GM21423 (cell line): Measurements from ENCODE around the gene DNAJC28.
"Not testable (repeated sequence)": the region's sequence is repeated elsewhere in the genome, so short reads cannot be mapped to it uniquely, and the experiment has no call there.

ENCODE experiments used
- ATAC-seq: cut with Tn5 transposase; IDR thresholded peaks from one replicate; pipeline ENCODE4 v1.9.1; 2021; ENCODE audit warnings: mild to moderate bottlenecking, moderate library complexity; ENCODE audit not compliant: unreplicated experiment

DNAJC28 gene

GRCh38 chr21:33491373-33492102 lies at the start of gene DNAJC28:
Gene DNAJC28, minus strand, starts transcription at chr21:33491716. Its CDS starts 2,323 bp downstream, at chr21:33489393.
- ATAC-seq = peak; percentile 97

- ATAC-seq = no peak
Observed at GRCh38 chr21:33541105-33541711, 49.7 kb upstream of the DNAJC28 start.

- ATAC-seq = no peak
Observed at GRCh38 chr21:33540711-33541104, 49.2 kb upstream of the DNAJC28 start.

GRCh38 chr21:33539616-33540015 lies 48.1 kb upstream of the DNAJC28 start:
- ATAC-seq = no peak

GRCh38 chr21:33537212-33537611 lies 45.7 kb upstream of the DNAJC28 start:
- ATAC-seq = no peak

GRCh38 chr21:33531007-33531406 lies 39.5 kb upstream of the DNAJC28 start:
- no peak for ATAC-seq

GRCh38 chr21:33522953-33523349 lies 31.4 kb upstream of the DNAJC28 start:
- no peak for ATAC-seq

- no peak for ATAC-seq
Observed at GRCh38 chr21:33522297-33522952, 30.9 kb upstream of the DNAJC28 start.

GRCh38 chr21:33518899-33519298 lies 27.4 kb upstream of the DNAJC28 start:
- ATAC-seq = no peak

- ATAC-seq = no peak
Observed at GRCh38 chr21:33514229-33514628, 22.7 kb upstream of the DNAJC28 start.

- no peak for ATAC-seq
Observed at GRCh38 chr21:33512481-33512880, 21.0 kb upstream of the DNAJC28 start.

- ATAC-seq = no peak
Observed at GRCh38 chr21:33511639-33512038, 20.1 kb upstream of the DNAJC28 start.

- ATAC-seq = no peak
Observed at GRCh38 chr21:33510826-33511225, 19.3 kb upstream of the DNAJC28 start.

GRCh38 chr21:33507003-33507402 lies 15.5 kb upstream of the DNAJC28 start:
- not testable (repeated sequence) for ATAC-seq

GRCh38 chr21:33505833-33506232 lies 14.3 kb upstream of the DNAJC28 start:
- ATAC-seq = no peak

GRCh38 chr21:33496345-33496744 lies 4.8 kb upstream of the DNAJC28 start:
- ATAC-seq = no peak

- no peak for ATAC-seq
Observed at GRCh38 chr21:33495743-33496142, 4.2 kb upstream of the DNAJC28 start.

GRCh38 chr21:33493756-33494155 lies 2.2 kb upstream of the DNAJC28 start:
- ATAC-seq = no peak

- ATAC-seq = no peak
Observed at GRCh38 chr21:33492571-33492970, 1.1 kb upstream of the DNAJC28 start.

GRCh38 chr21:33490991-33491372 lies 534 bp downstream of the DNAJC28 start:
- ATAC-seq = no peak

- ATAC-seq = no peak
Observed at GRCh38 chr21:33488936-33489335, 2.6 kb downstream of the DNAJC28 start.

GRCh38 chr21:33487996-33488395 lies 3.5 kb downstream of the DNAJC28 start:
- no peak for ATAC-seq
